GM23248 (cell line): ENCODE measurements around the gene PRSS3.

Source experiments
- EZH2 ChIP-seq: fragments of 200-600 bp; sonication (generic); IDR thresholded peaks from 2 replicates; pipeline ENCODE4 v1.6.1; 2018; ENCODE audit warnings: antibody characterized with exemption, mild to moderate bottlenecking; ENCODE audit not compliant: insufficient read depth, poor library complexity, severe bottlenecking
- EZH2phosphoT487 ChIP-seq: fragments of 200-600 bp; sonication (generic); IDR thresholded peaks from 2 replicates; pipeline ENCODE4 v1.6.1; 2018; ENCODE audit warnings: antibody characterized with exemption, moderate library complexity, mild to moderate bottlenecking, low read depth; ENCODE audit not compliant: insufficient read depth

DNA sequence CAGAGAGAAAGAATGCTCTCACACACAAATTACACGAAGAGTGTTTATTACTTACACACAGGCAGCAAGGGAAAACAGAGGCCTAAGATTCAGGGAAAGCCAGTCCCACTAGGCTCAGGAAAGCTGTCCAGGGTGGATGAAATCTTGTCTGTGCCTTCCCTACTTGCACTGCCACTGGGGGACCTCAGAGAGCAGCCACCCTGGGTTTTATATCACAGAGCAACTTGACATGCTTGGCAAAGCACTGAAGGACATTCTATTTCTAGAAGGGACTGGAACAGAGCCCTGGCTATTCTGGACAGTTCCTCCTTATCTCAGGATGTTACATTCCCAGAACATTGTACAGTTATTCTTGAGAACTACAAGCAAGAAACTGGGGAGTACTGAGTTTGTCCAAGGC, 7.5 kb upstream of the PRSS3 start:
- TF ChIP-seq EZH2: no peak
- no peak for TF ChIP-seq EZH2phosphoT487
